Endometrium (tissue), 2 donors: ENCODE results near the gene CFDP1.

ENCODE experiments used
- FAIRE-seq: peaks from 2 replicates; lab custom pipeline; 2012; peaks lifted over from hg19 to GRCh38; lab: Jason Lieb, UNC
- donor health status: control.
- donor health status: control.

Gene CFDP1

GRCh38 chr16:75319513-75320411, 113.5 kb downstream of the CFDP1 start:
- FAIRE-seq: no peak

GRCh38 chr16:75318737-75319136, 114.6 kb downstream of the CFDP1 start:
- FAIRE-seq: no peak

GRCh38 chr16:75317532-75317931, 115.8 kb downstream of the CFDP1 start:
- no peak for FAIRE-seq

GRCh38 chr16:75317101-75317522, 116.2 kb downstream of the CFDP1 start:
- FAIRE-seq: no peak

GRCh38 chr16:75315539-75316306, 117.6 kb downstream of the CFDP1 start:
- no peak for FAIRE-seq

- no peak for FAIRE-seq
These were observed 120.4 kb downstream of the CFDP1 start for GRCh38 chr16:75312875-75313274.

GRCh38 chr16:75311383-75311938, 121.8 kb downstream of the CFDP1 start:
- no peak for FAIRE-seq

GRCh38 chr16:75310541-75310940, 122.8 kb downstream of the CFDP1 start:
- no peak for FAIRE-seq

- FAIRE-seq: no peak
These were observed 123.3 kb downstream of the CFDP1 start for GRCh38 chr16:75309899-75310430.

- no peak for FAIRE-seq
These were observed 124.1 kb downstream of the CFDP1 start for GRCh38 chr16:75309156-75309555.

GRCh38 chr16:75308011-75308410, 125.3 kb downstream of the CFDP1 start:
- no peak for FAIRE-seq

GRCh38 chr16:75307506-75307905, 125.8 kb downstream of the CFDP1 start:
- FAIRE-seq: no peak

- no peak for FAIRE-seq
These were observed 127.1 kb downstream of the CFDP1 start for GRCh38 chr16:75306099-75306762.

- no peak for FAIRE-seq
These were observed 127.8 kb downstream of the CFDP1 start for GRCh38 chr16:75305364-75306098.

GRCh38 chr16:75304521-75305363, 128.6 kb downstream of the CFDP1 start:
- FAIRE-seq: no peak

GRCh38 chr16:75301804-75302203, 131.5 kb downstream of the CFDP1 start:
- no peak for FAIRE-seq

GRCh38 chr16:75298267-75298666, 135.0 kb downstream of the CFDP1 start:
- no peak for FAIRE-seq

- no peak for FAIRE-seq
These were observed 136.7 kb downstream of the CFDP1 start for GRCh38 chr16:75296606-75297005.

GRCh38 chr16:75294773-75295459, 138.4 kb downstream of the CFDP1 start:
- no peak for FAIRE-seq

GRCh38 chr16:75293772-75294171, 139.5 kb downstream of the CFDP1 start:
- no peak for FAIRE-seq
